ENCODE data around the gene ATP1A3. TPM values are rescaled to one million over a fixed set of nuclear protein-coding genes. Genes with fewer than 3 reads are reported as not detected.
"Not testable (repeated sequence)": the region's sequence is repeated elsewhere in the genome, so short reads cannot be mapped to it uniquely, and the experiment has no call there.

ATP1A3 gene
- polyA plus RNA-seq, 5 donors: 0.19 to 0.38 (median 0.24) TPM; not detected in 2

- no peak for DNase-seq
These were observed 46.9 kb downstream of the ATP1A3 start for GRCh38 chr19:41947091-41947490.

GRCh38 chr19:41945135-41945766 lies 48.8 kb downstream of the ATP1A3 start:
- no peak for DNase-seq

- DNase-seq: no peak
These were observed 49.7 kb downstream of the ATP1A3 start for GRCh38 chr19:41944336-41944735.

GRCh38 chr19:41941410-41942202 lies 52.4 kb downstream of the ATP1A3 start:
- DNase-seq: no peak

- DNase-seq: no peak
These were observed 53.2 kb downstream of the ATP1A3 start for GRCh38 chr19:41940731-41941409.

- DNase-seq: no peak
These were observed 53.9 kb downstream of the ATP1A3 start for GRCh38 chr19:41939861-41940730.

- DNase-seq: not testable (repeated sequence)
These were observed 54.8 kb downstream of the ATP1A3 start for GRCh38 chr19:41939209-41939608.

- no peak for DNase-seq
These were observed 56.2 kb downstream of the ATP1A3 start for GRCh38 chr19:41937525-41938468.

- no peak for DNase-seq
These were observed 57.1 kb downstream of the ATP1A3 start for GRCh38 chr19:41936961-41937360.

GRCh38 chr19:41936416-41936850 lies 57.6 kb downstream of the ATP1A3 start:
- DNase-seq: no peak

GRCh38 chr19:41935760-41936415 lies 58.1 kb downstream of the ATP1A3 start:
- DNase-seq: no peak

- DNase-seq: peak in 1 of 2 donors; percentile 50
These were observed 59.1 kb downstream of the ATP1A3 start for GRCh38 chr19:41934849-41935374.

GRCh38 chr19:41933693-41934426 lies 60.2 kb downstream of the ATP1A3 start:
- DNase-seq: no peak

GRCh38 chr19:41932720-41933332 lies 61.2 kb downstream of the ATP1A3 start:
- DNase-seq: no peak

GRCh38 chr19:41932259-41932719 lies 61.7 kb downstream of the ATP1A3 start:
- DNase-seq: no peak

GRCh38 chr19:41930926-41931592 lies 63.0 kb downstream of the ATP1A3 start:
- no peak for DNase-seq

GRCh38 chr19:41930322-41930722 lies 63.7 kb downstream of the ATP1A3 start:
- DNase-seq: no peak

Data from right lung (tissue), 5 donors.